GM19351 (cell line): Measurements from ENCODE around the gene DNAJC5G.
"Not testable (repeated sequence)": the region's sequence is repeated elsewhere in the genome, so short reads cannot be mapped to it uniquely, and the experiment has no call there.

Experiments used
- ATAC-seq: cut with Tn5 transposase; IDR thresholded peaks from one replicate; pipeline ENCODE4 v1.9.1; 2021; ENCODE audit warnings: mild to moderate bottlenecking, moderate library complexity; ENCODE audit not compliant: unreplicated experiment

The DNAJC5G gene

GRCh38 chr2:27272537-27273522 is 2.4 kb upstream of the DNAJC5G start:
- not testable (repeated sequence) for ATAC-seq

DNA sequence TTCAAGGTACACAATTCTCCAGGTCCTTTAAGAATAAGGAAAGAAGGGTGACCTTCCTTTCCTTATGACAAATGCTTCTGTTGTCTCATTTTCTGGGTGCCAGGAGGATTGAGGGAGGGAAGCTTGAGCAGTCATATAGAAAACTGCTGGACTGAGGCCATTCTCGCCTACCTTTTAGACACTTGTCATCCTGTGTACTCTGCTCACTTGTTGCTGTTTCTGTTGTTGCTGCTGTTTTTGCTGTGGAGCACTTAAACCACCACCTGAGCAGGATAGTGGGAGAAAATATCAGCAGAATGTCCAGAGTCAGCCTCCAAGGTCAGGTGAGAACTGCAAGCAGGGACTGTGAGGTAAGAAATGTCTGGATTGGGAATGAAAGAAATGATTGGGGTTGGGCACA is 2.8 kb downstream of the DNAJC5G start:
- ATAC-seq = no peak

GRCh38 chr2:27280826-27281225 is 5.6 kb downstream of the DNAJC5G start:
- ATAC-seq = no peak

DNA sequence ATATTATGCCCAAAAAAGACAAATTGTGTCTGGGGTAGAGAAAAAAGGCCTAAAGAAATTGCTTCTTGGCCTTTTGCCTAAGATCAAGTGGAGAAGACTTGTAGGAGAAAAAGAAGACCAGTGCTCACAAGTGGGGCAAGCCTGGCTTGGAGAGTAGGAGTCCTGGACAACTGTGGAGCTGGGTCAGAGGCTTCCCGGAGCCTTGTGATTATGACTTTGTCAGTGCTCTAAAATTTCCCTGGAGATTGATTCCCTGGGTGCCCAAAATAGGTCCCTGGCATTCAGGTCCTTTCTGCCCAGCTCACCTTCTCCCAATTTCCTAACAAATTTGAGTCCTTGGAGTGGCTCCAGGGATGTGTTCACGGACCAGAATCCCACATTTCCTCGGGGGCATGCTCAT is 6.2 kb downstream of the DNAJC5G start:
- no peak for ATAC-seq

- ATAC-seq = no peak
These were observed 6.8 kb downstream of the DNAJC5G start, which contains the start of gene TRIM54 for GRCh38 chr2:27281855-27282559. TSS of gene TRIM54 (plus strand) at chr2:27282429. CDS start at chr2:27282732, 303 bp downstream.

DNA sequence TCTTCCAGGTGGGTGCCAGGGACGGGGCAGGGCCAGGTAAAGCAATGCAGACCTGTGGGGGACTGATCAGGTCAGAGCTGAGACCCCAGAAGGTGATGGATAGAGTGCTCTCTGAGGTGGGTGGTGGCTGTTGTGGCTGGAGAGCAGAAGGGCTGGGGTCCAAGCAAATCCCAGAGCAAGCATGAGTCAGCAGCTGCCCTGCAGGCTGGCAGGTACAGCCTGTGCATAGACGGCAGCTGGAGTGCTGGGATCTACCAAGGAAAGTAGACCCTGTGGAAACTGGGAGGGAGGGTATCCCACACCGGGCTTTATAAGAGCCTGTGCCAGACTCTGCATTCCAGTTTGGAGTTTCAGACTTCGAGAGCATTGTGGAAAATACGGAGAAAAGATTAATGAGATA is 7.7 kb downstream of the DNAJC5G start:
- no peak for ATAC-seq

- no peak for ATAC-seq
These were observed 9.8 kb downstream of the DNAJC5G start for GRCh38 chr2:27284996-27285395.

DNA sequence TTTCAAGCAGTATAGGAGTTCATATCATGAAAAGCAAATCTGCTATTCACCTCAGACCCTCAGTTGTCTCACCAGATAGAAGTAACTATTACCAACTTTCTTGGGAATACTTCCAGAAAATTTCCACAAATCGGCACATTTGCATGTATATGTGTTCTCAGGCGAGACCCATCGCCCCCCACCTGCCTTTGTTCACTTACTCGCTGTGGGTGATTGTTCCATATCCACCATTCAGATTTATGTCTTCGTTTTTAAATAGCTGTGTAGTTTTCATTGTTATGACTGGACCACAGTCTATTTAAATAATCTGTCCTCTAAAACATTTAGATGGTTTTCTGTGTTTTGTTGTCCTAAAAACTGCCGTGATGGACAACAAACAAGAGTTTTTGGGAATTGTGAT is 10.2 kb downstream of the DNAJC5G start:
- no peak for ATAC-seq

GRCh38 chr2:27288610-27289009 is 13.4 kb downstream of the DNAJC5G start:
- no peak for ATAC-seq

- ATAC-seq = no peak
These were observed 15.3 kb downstream of the DNAJC5G start for GRCh38 chr2:27290549-27290948.

- ATAC-seq = no peak
These were observed 16.6 kb downstream of the DNAJC5G start for GRCh38 chr2:27291865-27292264.

GRCh38 chr2:27294928-27295327 is 19.7 kb downstream of the DNAJC5G start:
- no peak for ATAC-seq

DNA sequence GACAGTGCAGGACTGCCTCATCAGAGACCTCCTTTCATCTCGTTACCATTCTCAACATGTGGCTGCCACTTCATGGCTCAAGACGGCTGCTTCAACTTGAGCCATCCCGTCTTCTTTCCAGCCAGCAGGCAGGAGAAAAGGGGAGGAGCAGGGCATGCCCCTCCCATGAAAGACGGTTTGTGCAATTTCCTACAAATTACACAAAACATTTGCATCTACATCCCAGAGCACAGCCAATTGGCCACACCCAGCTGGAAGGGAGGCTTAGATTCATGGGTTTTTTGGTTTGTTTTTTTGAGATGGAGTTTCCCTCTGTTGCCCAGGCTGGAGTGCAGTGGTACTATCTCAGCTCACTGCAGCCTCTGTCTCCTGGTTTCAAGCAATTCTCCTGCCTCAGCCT is 21.2 kb downstream of the DNAJC5G start:
- no peak for ATAC-seq

- no peak for ATAC-seq
These were observed 22.0 kb downstream of the DNAJC5G start for GRCh38 chr2:27297195-27297594.

DNA sequence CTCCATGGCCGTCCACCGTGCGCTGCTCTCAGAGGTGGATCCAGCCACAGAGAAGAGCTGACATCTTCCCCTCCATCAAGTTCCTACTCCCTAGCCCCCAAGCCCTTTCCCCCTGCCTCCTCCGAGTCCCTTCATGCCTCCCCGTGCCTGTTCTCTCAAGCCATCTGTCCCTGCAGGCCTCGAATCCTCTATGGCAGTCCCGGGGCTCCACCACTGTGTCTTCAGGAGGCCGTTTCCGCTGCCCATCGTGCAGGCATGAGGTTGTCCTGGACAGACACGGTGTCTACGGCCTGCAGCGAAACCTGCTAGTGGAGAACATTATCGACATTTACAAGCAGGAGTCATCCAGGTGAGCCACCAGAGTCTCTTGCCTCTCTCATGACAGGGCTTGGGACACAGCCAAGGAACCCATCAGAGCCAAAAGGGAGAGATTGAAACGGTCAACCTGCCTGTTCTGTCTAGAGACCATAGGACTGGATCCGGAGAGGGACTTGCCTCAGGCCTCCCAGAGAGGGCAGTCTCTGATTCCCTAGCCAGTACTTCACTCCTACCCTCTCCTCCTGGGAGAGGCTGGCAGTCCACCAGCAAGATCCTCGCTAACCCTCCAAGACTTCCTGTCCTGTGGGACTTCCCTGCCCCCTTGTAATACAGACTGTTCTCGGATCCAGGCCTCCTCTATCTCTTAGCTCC is 23.3 kb downstream of the DNAJC5G start:
- no peak for ATAC-seq

GRCh38 chr2:27300606-27301005 is 25.4 kb downstream of the DNAJC5G start:
- not testable (repeated sequence) for ATAC-seq

GRCh38 chr2:27303093-27304025 is 28.1 kb downstream of the DNAJC5G start:
- no peak for ATAC-seq

DNA sequence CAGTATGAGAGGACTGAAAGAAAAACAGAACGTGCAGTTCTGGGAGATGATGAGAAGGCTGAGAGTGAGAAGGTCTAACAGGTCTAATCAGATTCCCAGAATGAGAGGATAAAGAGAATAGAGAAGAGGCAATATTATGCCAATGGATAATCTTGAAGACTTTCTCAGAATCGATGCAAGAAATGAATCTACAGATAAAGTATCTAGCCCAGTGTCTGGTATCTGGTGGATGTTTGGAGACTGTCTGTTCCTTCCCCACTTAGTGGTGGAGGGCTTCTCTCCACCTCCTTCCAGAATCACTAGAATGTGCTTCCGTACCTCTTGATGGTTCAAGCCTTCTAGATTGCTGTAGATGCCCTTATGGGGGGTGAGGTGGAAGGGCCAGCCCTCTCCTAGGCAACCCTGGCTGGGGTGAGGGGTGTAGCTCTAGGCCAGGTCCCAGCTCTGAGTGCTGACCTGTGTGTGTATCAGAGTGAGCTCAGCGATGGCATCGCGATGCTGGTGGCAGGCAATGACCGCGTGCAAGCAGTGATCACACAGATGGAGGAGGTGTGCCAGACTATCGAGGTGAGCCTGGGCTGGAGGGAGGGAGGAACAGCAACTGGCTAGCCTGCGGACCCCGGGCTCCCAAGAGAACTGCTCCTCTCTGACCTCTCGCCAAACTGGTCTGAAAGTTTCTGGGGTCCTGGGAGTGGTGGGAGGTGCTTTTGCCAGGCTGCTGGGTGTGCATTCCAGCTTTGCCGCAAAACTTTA is 29.4 kb downstream of the DNAJC5G start:
- ATAC-seq = no peak

DNA sequence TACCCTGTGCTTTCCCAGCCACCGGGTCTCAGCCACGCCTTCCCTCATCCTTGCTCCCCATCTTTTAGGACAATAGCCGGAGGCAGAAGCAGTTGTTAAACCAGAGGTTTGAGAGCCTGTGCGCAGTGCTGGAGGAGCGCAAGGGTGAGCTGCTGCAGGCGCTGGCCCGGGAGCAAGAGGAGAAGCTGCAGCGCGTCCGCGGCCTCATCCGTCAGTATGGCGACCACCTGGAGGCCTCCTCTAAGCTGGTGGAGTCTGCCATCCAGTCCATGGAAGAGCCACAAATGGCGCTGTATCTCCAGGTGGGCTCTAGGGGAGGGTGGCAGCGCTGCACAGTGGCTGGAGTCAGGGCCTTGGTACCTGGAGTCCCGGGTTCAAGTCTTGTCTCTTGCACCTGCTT is 30.3 kb downstream of the DNAJC5G start:
- ATAC-seq = no peak

- ATAC-seq = no peak
These were observed 30.9 kb downstream of the DNAJC5G start for GRCh38 chr2:27306136-27306535.
